ENCODE data around the gene PKIB.

- TF ChIP-seq CTCF (IDR thresholded peaks at IDR 0.05), result no peak
- no peak for TF ChIP-seq EZH2 (IDR thresholded peaks at IDR 0.05)
- TF ChIP-seq EZH2phosphoT487 (IDR thresholded peaks at IDR 0.05), result no peak
Measured at GRCh38 chr6:122615409-122615808, 5.2 kb downstream of the PKIB start.

All from neural progenitor cell (in vitro differentiated cells).